Ovary (tissue), 9 donors: Measurements from ENCODE around the gene ANO8. TPM values are rescaled to one million over a fixed set of nuclear protein-coding genes. Genes with fewer than 3 reads are reported as not detected.
A peak's percentile ranks its signal among the peaks of the same experiment; 100 is the strongest.

Experiments used
- DNase-seq, 5 donors: peaks; one replicate each; pipeline ENCODE4 v3.0.0-alpha.2; 2019 to 2020
- H3K27ac ChIP-seq, 2 donors: fragments of 200-600 bp; one replicate each; pipeline versions ENCODE4 v1.5.1 to v1.8.0; 2019 to 2022
- H3K27me3 ChIP-seq: fragments of 200-600 bp; one replicate; pipeline ENCODE4 v1.8.0; 2022
- H3K36me3 ChIP-seq: fragments of 200-600 bp; sonication (generic); one replicate; pipeline ENCODE4 v1.5.1; 2019
- H3K4me1 ChIP-seq: one replicate; pipeline ENCODE4 v1.8.1; 2013; ENCODE audit warnings: mild to moderate bottlenecking, moderate library complexity; ENCODE audit not compliant: insufficient read depth
- H3K4me3 ChIP-seq: fragments of 200-600 bp; sonication (generic); one replicate; pipeline ENCODE4 v1.5.1; 2017
- H3K9me3 ChIP-seq, 2 donors: fragments of 200-600 bp in 1 of 2; sonication (generic) in 1 of 2; one replicate each; pipeline versions ENCODE4 v1.5.1 to v1.8.1; 2013 to 2019; ENCODE audit warnings: mild to moderate bottlenecking in 1 of 2, moderate library complexity in 1 of 2
- EP300 ChIP-seq: sonication (generic); formaldehyde crosslinking; IDR thresholded peaks from one replicate; pipeline ENCODE4 v1.6.1; 2017; ENCODE audit warnings: antibody characterized with exemption
- POLR2A ChIP-seq: fragments of 450-650 bp; IDR thresholded peaks from one replicate; pipeline ENCODE4 v1.6.1; 2017; ENCODE audit warnings: antibody characterized with exemption, mild to moderate bottlenecking, moderate library complexity
- WGBS, 3 donors: extraction: QIAGEN DNeasy Blood & Tissue Kit in 1 of 3; methylation state at CpG; one replicate each; pipeline versions ENCODE4 v1.1.5 to v1.1.7; 2013 to 2017; 5-methylcytosine and 5-hydroxymethylcytosine counted together
- intact Hi-C, 4 donors: fragments of 100-400 bp; cut with DNase I; formaldehyde crosslinking; loops; one replicate each; pipeline versions ENCODE4 v1.11.0 to v1.15.1; 2022 to 2023
- polyA plus RNA-seq, 2 donors: library from polyadenylated mRNA; stranded (reverse); fragments of 200-250 nt in 1 of 2; fragments of 350-450 nt in 1 of 2; fragmentation: Illumina TruSeq in 1 of 2; extraction: RNeasy Lipid Tissue Mini Kit (QIAGEN cat#74804) in 1 of 2; gene quantifications; one replicate each; pipeline ENCODE4 v1.2.3, GENCODE V29; 2013 to 2014
- total RNA-seq, 7 donors: library from RNA; depleted of rRNA in 2 of 7; stranded (reverse); fragments of >200 nt in 2 of 7; fragmentation: NEBNext Ultra II Directional in 3 of 7; extraction: Animal tissue kit (Norgen Biotek cat#: 25700) in 3 of 7; gene quantifications; one replicate each; pipeline versions ENCODE4 v1.1.0 to v1.2.4, GENCODE V29; 2016 to 2023
- TF ChIP-seq, protein P1 (sequence below), 3 donors: fragments of 450-650 bp in 2 of 3; fragments of 200-600 bp in 1 of 3; IDR thresholded peaks; one replicate each; pipeline versions ENCODE4 v1.5.1 to v1.8.0; 2016 to 2022; ENCODE audit warnings: antibody characterized with exemption in 3 of 3, mild to moderate bottlenecking in 1 of 3
- donor health status: DM: no; HTN: no; CAD: no; lungs with moderate emphysema.
- donor health status: DM: no; HTN: no; CAD: no.
- donor health status: Bipolar disorder and iron deficiency.
- donor health status: DM: yes; HTN: yes; CAD: no.
- donor health status: DM: no; HTN: no; CAD: no.
- donor health status: DM: yes; HTN: yes; CAD: no.

Gene ANO8
- total and polyA plus RNA-seq, 9 donors: 2.0 to 8.9 (median 3.7) TPM

DNA sequence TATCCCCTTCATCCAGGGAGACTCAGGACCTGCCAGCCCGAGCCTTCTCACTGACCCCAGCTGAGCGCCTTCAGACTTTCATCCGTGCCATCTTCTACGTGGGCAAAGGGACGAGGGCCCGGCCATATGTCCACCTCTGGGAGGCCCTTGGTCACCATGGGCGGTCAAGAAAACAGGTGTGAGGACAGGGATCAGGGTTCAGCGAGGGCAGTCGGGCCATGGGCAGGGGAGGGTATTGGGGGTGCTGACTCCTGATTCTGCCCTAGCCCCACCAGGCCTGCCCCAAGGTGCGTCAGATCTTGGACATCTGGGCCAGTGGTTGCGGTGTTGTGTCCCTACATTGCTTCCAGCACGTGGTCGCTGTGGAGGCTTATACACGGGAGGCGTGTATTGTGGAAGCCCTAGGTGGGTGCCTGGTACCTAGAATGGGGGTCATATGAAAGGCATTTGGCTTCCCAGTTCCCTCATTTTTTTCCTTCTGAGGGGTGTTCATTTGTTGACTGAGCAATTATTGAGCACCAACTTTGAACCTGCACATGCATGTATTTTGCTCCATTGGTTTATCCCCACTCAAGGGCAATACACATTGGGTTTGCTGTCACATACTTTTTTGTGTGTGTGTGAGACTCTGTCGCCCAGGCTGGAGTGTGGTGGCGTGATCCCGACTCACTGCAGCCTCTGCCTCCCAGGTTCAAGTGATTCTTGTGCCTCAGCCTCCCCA lies 49.1 kb downstream of the ANO8 start:
- intact Hi-C loops: loop anchor here in 3 of 4 donors (10.0 kb wide), 3 partner anchors 81 to 511 kb away; partner anchors contain the start of genes HAUS8 (in 2 of the 3) and MYO9B (in 2 of the 3)
- H3K4me1 ChIP-seq: peaks cover 6% of the 10 kb centered on the region
- no peak overlapping the region for H3K4me3 ChIP-seq
- no peak overlapping the region for H3K27ac ChIP-seq
- TF ChIP-seq, protein P1, sequence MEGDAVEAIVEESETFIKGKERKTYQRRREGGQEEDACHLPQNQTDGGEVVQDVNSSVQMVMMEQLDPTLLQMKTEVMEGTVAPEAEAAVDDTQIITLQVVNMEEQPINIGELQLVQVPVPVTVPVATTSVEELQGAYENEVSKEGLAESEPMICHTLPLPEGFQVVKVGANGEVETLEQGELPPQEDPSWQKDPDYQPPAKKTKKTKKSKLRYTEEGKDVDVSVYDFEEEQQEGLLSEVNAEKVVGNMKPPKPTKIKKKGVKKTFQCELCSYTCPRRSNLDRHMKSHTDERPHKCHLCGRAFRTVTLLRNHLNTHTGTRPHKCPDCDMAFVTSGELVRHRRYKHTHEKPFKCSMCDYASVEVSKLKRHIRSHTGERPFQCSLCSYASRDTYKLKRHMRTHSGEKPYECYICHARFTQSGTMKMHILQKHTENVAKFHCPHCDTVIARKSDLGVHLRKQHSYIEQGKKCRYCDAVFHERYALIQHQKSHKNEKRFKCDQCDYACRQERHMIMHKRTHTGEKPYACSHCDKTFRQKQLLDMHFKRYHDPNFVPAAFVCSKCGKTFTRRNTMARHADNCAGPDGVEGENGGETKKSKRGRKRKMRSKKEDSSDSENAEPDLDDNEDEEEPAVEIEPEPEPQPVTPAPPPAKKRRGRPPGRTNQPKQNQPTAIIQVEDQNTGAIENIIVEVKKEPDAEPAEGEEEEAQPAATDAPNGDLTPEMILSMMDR (IDR thresholded peaks at IDR 0.05): no peak
- no peak for TF ChIP-seq EP300
- no peak for TF ChIP-seq POLR2A
- no peak for DNase-seq
- no peaks in the 10 kb centered on the region for H3K9me3 ChIP-seq
- no peaks in the 10 kb centered on the region for H3K27me3 ChIP-seq
- H3K36me3 ChIP-seq: no peaks in the 10 kb centered on the region
- WGBS, 3 donors: 90 to 92% (median 91%) methylated on average over 18 of the region's 18 CpGs

DNA sequence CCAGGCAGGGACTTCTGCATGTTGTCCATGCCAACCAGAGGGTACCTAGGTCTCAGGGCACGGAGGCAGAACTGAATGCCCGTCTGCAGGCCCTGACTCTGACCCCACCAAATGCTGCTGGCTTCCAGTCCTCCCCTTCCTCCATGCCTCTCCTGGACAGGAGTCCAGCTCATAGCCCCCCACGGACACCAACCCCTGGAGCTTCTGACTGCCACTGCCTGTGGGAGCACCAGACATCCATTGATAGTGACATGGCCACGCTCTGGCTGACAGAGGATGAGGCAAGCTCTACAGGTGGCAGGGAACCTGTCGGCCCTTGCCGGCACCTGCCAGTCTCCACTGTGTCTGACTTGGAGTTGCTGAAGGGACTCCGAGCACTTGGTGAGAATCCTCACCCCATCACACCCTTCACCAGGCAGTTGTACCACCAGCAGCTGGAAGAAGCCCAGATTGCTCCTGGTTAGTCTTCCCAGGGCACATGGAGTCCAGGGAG lies 51.1 kb downstream of the ANO8 start:
- no peak for TF ChIP-seq EP300
- TF ChIP-seq, protein P1 (IDR thresholded peaks at IDR 0.05): no peak
- no peak for TF ChIP-seq POLR2A

DNA sequence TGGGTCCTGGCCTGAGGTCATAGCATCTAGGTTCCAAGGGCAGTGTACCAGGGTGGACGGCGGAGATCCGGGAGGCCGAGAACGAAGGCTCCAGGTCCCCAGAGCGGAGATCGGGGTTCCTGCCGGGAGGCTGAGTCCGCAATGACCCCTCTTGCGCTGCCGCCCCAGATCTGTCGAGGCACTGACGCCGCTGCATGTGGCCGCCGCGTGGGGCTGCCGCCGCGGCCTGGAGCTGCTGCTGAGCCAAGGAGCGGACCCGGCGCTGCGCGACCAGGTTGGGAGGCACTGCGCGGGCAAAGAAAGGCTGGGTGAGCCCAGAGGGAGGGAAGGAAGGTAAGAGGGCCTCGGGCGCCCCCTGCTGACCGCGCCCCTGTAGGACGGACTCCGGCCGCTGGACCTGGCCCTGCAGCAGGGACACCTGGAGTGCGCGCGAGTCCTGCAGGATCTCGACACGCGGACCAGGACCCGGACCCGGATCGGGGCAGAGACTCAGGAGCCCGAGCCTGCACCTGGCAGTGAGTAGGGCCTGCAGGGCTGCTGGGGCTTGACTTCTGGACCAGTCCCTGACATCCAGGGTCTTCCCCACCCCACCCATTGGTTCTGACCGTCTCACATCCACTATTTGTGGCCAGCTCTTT lies 52.0 kb downstream of the ANO8 start:
- Histone ChIP-seq H3K36me3 (no peaks in the 10 kb centered on the region), H3K9me3 (no peaks in the 10 kb centered on the region), H3K27ac (peak overlapping the region in 1 of 2 donors; percentile 19), H3K4me3 (no peak overlapping the region), H3K27me3 (no peaks in the 10 kb centered on the region), H3K4me1 (peaks cover 6% of the 10 kb centered on the region)
- DNase-seq: peak; percentile 66 to 87 (median 76)
- intact Hi-C loops: loop anchor here (2.0 to 10.0 kb wide), 7 partner anchors 75 to 508 kb away; partner anchors contain the start of genes HAUS8 (in 2 of the 4) and MYO9B (in 2 of the 4)
- 1 to 3% (median 1%) methylated on average over 39 to 45 of the region's 45 CpGs for WGBS, 3 donors
- TF ChIP-seq POLR2A: no peak
- TF ChIP-seq, protein P1 (IDR thresholded peaks at IDR 0.05): peak; percentile 56 to 86 (median 75)

More for the DNA sequence above, 51.1 kb downstream of the ANO8 start:
- H3K4me3 ChIP-seq: no peak overlapping the region
- intact Hi-C loops: loop anchor here (2.0 to 10.0 kb wide), 7 partner anchors 76 to 509 kb away; partner anchors contain the start of genes HAUS8 (in 2 of the 4) and MYO9B (in 2 of the 4)
- 84 to 91% (median 88%) methylated on average over 7 of the region's 7 CpGs for WGBS, 3 donors
- H3K9me3 ChIP-seq: no peaks in the 10 kb centered on the region
- H3K27ac ChIP-seq: no peak overlapping the region
- no peak for DNase-seq
- no peaks in the 10 kb centered on the region for H3K36me3 ChIP-seq
- H3K4me1 ChIP-seq: peaks cover 6% of the 10 kb centered on the region
- H3K27me3 ChIP-seq: no peaks in the 10 kb centered on the region
